ENCODE measurements around the gene COL17A1. TPM values are rescaled to one million over a fixed set of nuclear protein-coding genes. Genes with fewer than 3 reads are reported as not detected.

The COL17A1 gene
- total RNA-seq, 2 donors from 2014 or later: 115 to 249 TPM

DNA sequence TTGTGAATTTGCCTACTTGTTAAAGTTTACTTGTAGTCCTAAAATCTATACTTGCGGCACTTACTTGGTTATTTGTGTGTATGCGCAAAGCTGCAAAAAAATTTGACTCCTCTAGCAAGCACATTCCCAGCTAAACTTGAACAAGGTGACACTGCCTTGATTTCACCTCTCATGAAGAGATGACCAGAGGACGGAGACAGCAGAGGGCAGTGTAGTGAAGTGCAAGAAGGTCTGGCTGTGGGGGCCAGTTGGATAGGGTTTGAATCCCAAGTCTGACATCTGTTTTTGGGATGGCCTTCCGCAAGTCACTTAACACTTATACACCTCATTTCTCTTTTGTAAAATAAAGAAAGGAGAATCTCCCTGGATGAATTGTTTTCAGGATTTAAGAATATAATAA is 103.0 kb downstream of the COL17A1 start:
- Histone ChIP-seq H3K9me3 (no peaks in the 10 kb centered on the region), H3K36me3 (no peaks in the 10 kb centered on the region), H3K27ac (no peak overlapping the region), H3K4me1 (no peaks in the 10 kb centered on the region), H3K9ac (ENCODE audit: low read depth in 2 of 2, low read length in 2 of 2) (no peak overlapping the region), H3K27me3 (no peaks in the 10 kb centered on the region), H3K4me3 (no peak overlapping the region)
- peak; percentile 46 for DNase-seq
- TF ChIP-seq, protein P1, sequence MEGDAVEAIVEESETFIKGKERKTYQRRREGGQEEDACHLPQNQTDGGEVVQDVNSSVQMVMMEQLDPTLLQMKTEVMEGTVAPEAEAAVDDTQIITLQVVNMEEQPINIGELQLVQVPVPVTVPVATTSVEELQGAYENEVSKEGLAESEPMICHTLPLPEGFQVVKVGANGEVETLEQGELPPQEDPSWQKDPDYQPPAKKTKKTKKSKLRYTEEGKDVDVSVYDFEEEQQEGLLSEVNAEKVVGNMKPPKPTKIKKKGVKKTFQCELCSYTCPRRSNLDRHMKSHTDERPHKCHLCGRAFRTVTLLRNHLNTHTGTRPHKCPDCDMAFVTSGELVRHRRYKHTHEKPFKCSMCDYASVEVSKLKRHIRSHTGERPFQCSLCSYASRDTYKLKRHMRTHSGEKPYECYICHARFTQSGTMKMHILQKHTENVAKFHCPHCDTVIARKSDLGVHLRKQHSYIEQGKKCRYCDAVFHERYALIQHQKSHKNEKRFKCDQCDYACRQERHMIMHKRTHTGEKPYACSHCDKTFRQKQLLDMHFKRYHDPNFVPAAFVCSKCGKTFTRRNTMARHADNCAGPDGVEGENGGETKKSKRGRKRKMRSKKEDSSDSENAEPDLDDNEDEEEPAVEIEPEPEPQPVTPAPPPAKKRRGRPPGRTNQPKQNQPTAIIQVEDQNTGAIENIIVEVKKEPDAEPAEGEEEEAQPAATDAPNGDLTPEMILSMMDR (IDR thresholded peaks at IDR 0.05): no peak
- intact Hi-C loops (cut with DNase I): no loop called here

Small RNAs within 50 kb of the gene (microRNA-seq; reads per million reads assigned to microRNA genes)
- gene MIR936: not detected

Other genes with a start within 250 kb of the COL17A1 start
- 10 to 100 TPM; 37.5 to 40.8 TPM for gene SH3PXD2A, start 230.3 kb downstream of the COL17A1 start, total RNA-seq
- 10 to 100 TPM; 16.6 to 18.3 TPM for gene STN1, start 167.7 kb downstream of the COL17A1 start, total RNA-seq
- gene SLK, start 118.7 kb downstream of the COL17A1 start, total RNA-seq: 10 to 100 TPM; 35.5 to 51.6 TPM
- 1 to 10 TPM; 6.8 to 8.0 TPM for gene SFR1, start 36.3 kb upstream of the COL17A1 start, total RNA-seq
- gene CFAP43, start 146.5 kb upstream of the COL17A1 start, total RNA-seq: under 1 TPM; 0.16 to 0.49 TPM
- gene GSTO1, start 169.0 kb upstream of the COL17A1 start, total RNA-seq: 10 to 100 TPM; 89.9 to 98.0 TPM
- 10 to 100 TPM; 12.8 to 18.9 TPM for gene GSTO2, start 183.3 kb upstream of the COL17A1 start, total RNA-seq

Measured in colonic mucosa (tissue), 4 donors.